Ovary (tissue), 9 donors: ENCODE results near the gene FOXE1. TPM values are rescaled to one million over a fixed set of nuclear protein-coding genes. Genes with fewer than 3 reads are reported as not detected.

Experiments used
- DNase-seq, 5 donors: peaks; one replicate each; pipeline ENCODE4 v3.0.0-alpha.2; 2019 to 2020
- H3K27ac ChIP-seq, 2 donors: fragments of 200-600 bp; one replicate each; pipeline versions ENCODE4 v1.5.1 to v1.8.0; 2019 to 2022
- H3K27me3 ChIP-seq: fragments of 200-600 bp; one replicate; pipeline ENCODE4 v1.8.0; 2022
- H3K36me3 ChIP-seq: fragments of 200-600 bp; sonication (generic); one replicate; pipeline ENCODE4 v1.5.1; 2019
- H3K4me1 ChIP-seq: one replicate; pipeline ENCODE4 v1.8.1; 2013; ENCODE audit warnings: mild to moderate bottlenecking, moderate library complexity; ENCODE audit not compliant: insufficient read depth
- H3K4me3 ChIP-seq: fragments of 200-600 bp; sonication (generic); one replicate; pipeline ENCODE4 v1.5.1; 2017
- H3K9me3 ChIP-seq, 2 donors: fragments of 200-600 bp in 1 of 2; sonication (generic) in 1 of 2; one replicate each; pipeline versions ENCODE4 v1.5.1 to v1.8.1; 2013 to 2019; ENCODE audit warnings: mild to moderate bottlenecking in 1 of 2, moderate library complexity in 1 of 2
- CTCF ChIP-seq, 3 donors: fragments of 450-650 bp in 2 of 3; fragments of 200-600 bp in 1 of 3; IDR thresholded peaks; one replicate each; pipeline versions ENCODE4 v1.5.1 to v1.8.0; 2016 to 2022; ENCODE audit warnings: antibody characterized with exemption in 3 of 3, mild to moderate bottlenecking in 1 of 3
- EP300 ChIP-seq: sonication (generic); formaldehyde crosslinking; IDR thresholded peaks from one replicate; pipeline ENCODE4 v1.6.1; 2017; ENCODE audit warnings: antibody characterized with exemption
- POLR2A ChIP-seq: fragments of 450-650 bp; IDR thresholded peaks from one replicate; pipeline ENCODE4 v1.6.1; 2017; ENCODE audit warnings: antibody characterized with exemption, mild to moderate bottlenecking, moderate library complexity
- WGBS, 3 donors: extraction: QIAGEN DNeasy Blood & Tissue Kit in 1 of 3; methylation state at CpG; one replicate each; pipeline versions ENCODE4 v1.1.5 to v1.1.7; 2013 to 2017; 5-methylcytosine and 5-hydroxymethylcytosine counted together
- intact Hi-C, 4 donors: fragments of 100-400 bp; cut with DNase I; formaldehyde crosslinking; loops; one replicate each; pipeline versions ENCODE4 v1.11.0 to v1.15.1; 2022 to 2023
- polyA plus RNA-seq, 2 donors: library from polyadenylated mRNA; stranded (reverse); fragments of 200-250 nt in 1 of 2; fragments of 350-450 nt in 1 of 2; fragmentation: Illumina TruSeq in 1 of 2; extraction: RNeasy Lipid Tissue Mini Kit (QIAGEN cat#74804) in 1 of 2; gene quantifications; one replicate each; pipeline ENCODE4 v1.2.3, GENCODE V29; 2013 to 2014
- total RNA-seq, 7 donors: library from RNA; depleted of rRNA in 2 of 7; stranded (reverse); fragments of >200 nt in 2 of 7; fragmentation: NEBNext Ultra II Directional in 3 of 7; extraction: Animal tissue kit (Norgen Biotek cat#: 25700) in 3 of 7; gene quantifications; one replicate each; pipeline versions ENCODE4 v1.1.0 to v1.2.4, GENCODE V29; 2016 to 2023
- donor health status: DM: no; HTN: no; CAD: no; lungs with moderate emphysema.
- donor health status: DM: no; HTN: no; CAD: no.
- donor health status: Bipolar disorder and iron deficiency.
- donor health status: DM: yes; HTN: yes; CAD: no.
- donor health status: DM: no; HTN: no; CAD: no.
- donor health status: DM: yes; HTN: yes; CAD: no.

The FOXE1 gene
- total and polyA plus RNA-seq, 9 donors: not detected

GRCh38 chr9:97854696-97855485 is 1.9 kb downstream of the FOXE1 start:
- intact Hi-C loops: no loop called here
- Histone ChIP-seq H3K4me1 (peaks cover 1% of the 10 kb centered on the region), H3K27ac (no peak overlapping the region), H3K4me3 (no peak overlapping the region), H3K9me3 (no peaks in the 10 kb centered on the region), H3K27me3 (peaks cover 2% of the 10 kb centered on the region), H3K36me3 (no peaks in the 10 kb centered on the region)
- no peak for TF ChIP-seq POLR2A
- no peak for DNase-seq
- whole genome bisulfite sequencing, 3 donors: 4 to 5% (median 4%) methylated on average over 44 to 71 of the region's 71 CpGs

GRCh38 chr9:97855486-97855875 is 2.5 kb downstream of the FOXE1 start:
- no peaks in the 10 kb centered on the region for H3K36me3 ChIP-seq
- DNase-seq: no peak
- no peaks in the 10 kb centered on the region for H3K9me3 ChIP-seq
- 7 to 10% (median 9%) methylated on average over 8 of the region's 8 CpGs for WGBS, 3 donors
- H3K27me3 ChIP-seq: peaks cover 2% of the 10 kb centered on the region
- TF ChIP-seq CTCF (IDR thresholded peaks at IDR 0.05) (no peak), EP300 (no peak), POLR2A (no peak)
- intact Hi-C loops: no loop called here
- H3K27ac ChIP-seq: no peak overlapping the region
- peaks cover 1% of the 10 kb centered on the region for H3K4me1 ChIP-seq
- no peak overlapping the region for H3K4me3 ChIP-seq

GRCh38 chr9:97855899-97856298 is 2.9 kb downstream of the FOXE1 start:
- Histone ChIP-seq H3K4me1 (peaks cover 1% of the 10 kb centered on the region), H3K27ac (no peak overlapping the region), H3K9me3 (no peaks in the 10 kb centered on the region), H3K36me3 (no peaks in the 10 kb centered on the region), H3K4me3 (no peak overlapping the region), H3K27me3 (peaks cover 2% of the 10 kb centered on the region)
- WGBS, 3 donors: 12 to 20% (median 13%) methylated on average over 5 of the region's 5 CpGs
- no peak for TF ChIP-seq EP300
- TF ChIP-seq CTCF (IDR thresholded peaks at IDR 0.05): no peak
- no peak for TF ChIP-seq POLR2A
- intact Hi-C loops: no loop called here
- no peak for DNase-seq

- no peak for TF ChIP-seq CTCF (IDR thresholded peaks at IDR 0.05)
- no peak for TF ChIP-seq POLR2A
- TF ChIP-seq EP300: no peak
- peaks cover 2% of the 10 kb centered on the region for H3K27me3 ChIP-seq
- H3K36me3 ChIP-seq: no peaks in the 10 kb centered on the region
- no peak overlapping the region for H3K27ac ChIP-seq
- 5 to 8% (median 7%) methylated on average over 15 of the region's 15 CpGs for WGBS, 3 donors
- H3K4me1 ChIP-seq: peaks cover 1% of the 10 kb centered on the region
- H3K4me3 ChIP-seq: no peak overlapping the region
- DNase-seq: no peak
- intact Hi-C loops: no loop called here
- H3K9me3 ChIP-seq: no peaks in the 10 kb centered on the region
Observed at GRCh38 chr9:97856857-97857605, 4.0 kb downstream of the FOXE1 start.
